HepG2 (cell line): Measurements from ENCODE around the gene SLC5A6. TPM values are rescaled to one million over a fixed set of nuclear protein-coding genes. Genes with fewer than 3 reads are reported as not detected.

ENCODE experiments used
- ATF7 ChIP-seq, 2 experiments: fragments of 450-650 bp in 1 of 2; sonication (generic) in 1 of 2; formaldehyde crosslinking in 1 of 2; IDR thresholded peaks; 2 replicates each; pipeline versions ENCODE4 v1.4.0 to v1.6.1; 2016 to 2020; ENCODE audit warnings: antibody characterized with exemption in 1 of 2, mild to moderate bottlenecking in 1 of 2, missing genetic modification reagents in 1 of 2
- CBFB ChIP-seq: sonication (generic); formaldehyde crosslinking; IDR thresholded peaks from 2 replicates; pipeline ENCODE4 v1.4.0; 2020; ENCODE audit warnings: missing genetic modification reagents
- CHCHD3 ChIP-seq: sonication (generic); formaldehyde crosslinking; IDR thresholded peaks from 2 replicates; pipeline ENCODE4 v1.8.0; 2022; ENCODE audit warnings: mild to moderate bottlenecking, missing genetic modification reagents, moderate library complexity
- DPF2 ChIP-seq: sonication (generic); formaldehyde crosslinking; IDR thresholded peaks from 2 replicates; pipeline ENCODE4 v1.4.0; 2020; ENCODE audit warnings: mild to moderate bottlenecking, low read depth, missing genetic modification reagents, borderline replicate concordance
- DZIP1 ChIP-seq: sonication (generic); formaldehyde crosslinking; IDR thresholded peaks from 2 replicates; pipeline ENCODE4 v1.5.0; 2020; ENCODE audit warnings: mild to moderate bottlenecking, missing genetic modification reagents
- GFI1 ChIP-seq: sonication (generic); formaldehyde crosslinking; IDR thresholded peaks from 2 replicates; pipeline ENCODE4 v1.5.0; 2020; ENCODE audit warnings: missing genetic modification reagents, mild to moderate bottlenecking, borderline replicate concordance
- HIVEP1 ChIP-seq: sonication (generic); formaldehyde crosslinking; IDR thresholded peaks from 2 replicates; pipeline ENCODE4 v1.4.0; 2020; ENCODE audit warnings: mild to moderate bottlenecking, missing genetic modification reagents
- KLF6 ChIP-seq: IDR thresholded peaks from 2 replicates; pipeline ENCODE4 v1.8.0; 2016; ENCODE audit warnings: missing biosample characterization, missing genetic modification reagents
- KLF9 ChIP-seq: IDR thresholded peaks from 2 replicates; pipeline ENCODE4 v1.6.1; 2016; ENCODE audit warnings: low read depth
- RFX3 ChIP-seq: IDR thresholded peaks from 2 replicates; pipeline ENCODE4 v1.6.1; 2016; ENCODE audit warnings: missing biosample characterization, missing genetic modification reagents
- SETDB1 ChIP-seq: sonication (generic); formaldehyde crosslinking; IDR thresholded peaks from 2 replicates; pipeline ENCODE4 v1.5.1; 2020; ENCODE audit warnings: missing genetic modification reagents, mild to moderate bottlenecking, borderline replicate concordance
- SIX4 ChIP-seq: sonication (generic); formaldehyde crosslinking; IDR thresholded peaks from 2 replicates; pipeline ENCODE4 v1.4.0; 2020; ENCODE audit warnings: missing genetic modification reagents
- SP5 ChIP-seq: IDR thresholded peaks from 2 replicates; pipeline ENCODE4 v1.6.1; 2016; ENCODE audit warnings: low read depth, borderline replicate concordance
- THRA ChIP-seq: sonication (generic); formaldehyde crosslinking; IDR thresholded peaks from 2 replicates; pipeline ENCODE4 v1.4.0; 2020; ENCODE audit warnings: missing genetic modification reagents, borderline replicate concordance
- ZBTB43 ChIP-seq: sonication (generic); formaldehyde crosslinking; conservative IDR thresholded peaks from 2 replicates; pipeline ENCODE4 v1.4.0; 2020; ENCODE audit warnings: missing genetic modification reagents
- ZC3H4 ChIP-seq: sonication (generic); formaldehyde crosslinking; IDR thresholded peaks from 2 replicates; pipeline ENCODE4 v1.4.0; 2020; ENCODE audit warnings: missing genetic modification reagents, borderline replicate concordance
- ZNF331 ChIP-seq: sonication (generic); formaldehyde crosslinking; IDR thresholded peaks from 2 replicates; pipeline ENCODE4 v1.4.0; 2020; ENCODE audit warnings: missing genetic modification reagents
- ZNF562 ChIP-seq: sonication (generic); formaldehyde crosslinking; IDR thresholded peaks from 2 replicates; pipeline ENCODE4 v1.8.0; 2022; ENCODE audit warnings: missing genetic modification reagents, borderline replicate concordance
- ZNF639 ChIP-seq: conservative IDR thresholded peaks from 2 replicates; pipeline ENCODE4 v1.6.1; 2018; ENCODE audit warnings: missing genetic modification reagents
- ZNF709 ChIP-seq: sonication (generic); formaldehyde crosslinking; IDR thresholded peaks from 2 replicates; pipeline ENCODE4 v1.5.0; 2020; ENCODE audit warnings: mild to moderate bottlenecking, missing genetic modification reagents
- ZNF879 ChIP-seq: sonication (generic); formaldehyde crosslinking; IDR thresholded peaks from 2 replicates; pipeline ENCODE4 v1.8.1; 2023; ENCODE audit warnings: missing genetic modification reagents
- polyA plus RNA-seq, 8 experiments: library from polyadenylated mRNA; depleted of rRNA in 3 of 8; stranded (reverse) in 7 of 8; unstranded in 1 of 8; fragments of >200 nt; fragmentation: Illumina TruSeq in 4 of 8; extraction: Trizol in 4 of 8; gene quantifications; 2 replicates each; pipeline versions ENCODE4 v1.2.1 to v1.2.3, GENCODE V29; 2011 to 2016; ENCODE audit warnings: low read depth in 4 of 8, missing spikeins in 1 of 8, mixed read lengths in 1 of 8; ENCODE audit not compliant: insufficient read depth in 1 of 8
- total RNA-seq, 5 experiments: library from RNA; depleted of rRNA; stranded (reverse); fragments of >200 nt; fragmentation: Illumina TruSeq; extraction: Trizol; gene quantifications; 2 replicates each; pipeline ENCODE4 v1.2.3, GENCODE V29; 2016; ENCODE audit warnings: low read depth in 1 of 5

SLC5A6 gene
- total and polyA plus RNA-seq, 2 of the 13 experiments (the other 11 are each of a cell fraction or from before 2014, with no cell fraction given), result 135 to 417 TPM

- TF ChIP-seq DPF2 (CRISPR knock-in tag), result no peak
- no peak for TF ChIP-seq CBFB
- 0 out of 2 replicates have a peak, but pooled peaks have one; percentile 21 for TF ChIP-seq SIX4
- no peak for TF ChIP-seq DZIP1 (CRISPR knock-in tag)
- no peak for TF ChIP-seq ZNF639 (CRISPR knock-in tag)
- no peak for TF ChIP-seq ATF7 (IDR thresholded peaks at IDR 0.05)
- TF ChIP-seq ATF7 (CRISPR knock-in tag; IDR thresholded peaks at IDR 0.05), result no peak
- TF ChIP-seq ZNF879 (CRISPR knock-in tag), result no peak
- no peak; the same call in 1 of the 2 replicates for TF ChIP-seq ZNF331 (CRISPR knock-in tag)
- TF ChIP-seq ZNF709 (CRISPR knock-in tag), result no peak
- TF ChIP-seq SP5, result no peak
- TF ChIP-seq RFX3, result no peak
- TF ChIP-seq HIVEP1, result no peak
- TF ChIP-seq THRA (CRISPR knock-in tag), result no peak
- TF ChIP-seq ZC3H4 (CRISPR knock-in tag), result no peak
- no peak for TF ChIP-seq GFI1
- no peak for TF ChIP-seq KLF9
- no peak for TF ChIP-seq KLF6 (CRISPR knock-in tag)
- TF ChIP-seq CHCHD3 (CRISPR knock-in tag), result no peak
- TF ChIP-seq ZBTB43, result 0 out of 2 replicates have a peak, but pooled peaks have one; percentile 59
- no peak for TF ChIP-seq ZNF562 (CRISPR knock-in tag)
- no peak for TF ChIP-seq SETDB1
Observed at GRCh38 chr2:27185331-27186026, 26.6 kb downstream of the SLC5A6 start (continued).
